ENCODE results near the gene KCNK16. TPM values are rescaled to one million over a fixed set of nuclear protein-coding genes. Genes with fewer than 3 reads are reported as not detected.

KCNK16 gene
- total and polyA plus RNA-seq, 4 donors, result not detected

- Histone ChIP-seq H3K27me3 (ENCODE audit: control insufficient read depth in 3 of 3, insufficient read depth in 3 of 3, low read length in 2 of 3) (no peaks in the 10 kb centered on the region), H3K9me3 (ENCODE audit: control insufficient read depth in 4 of 4, insufficient read depth in 3 of 4, low read length in 3 of 4) (no peaks in the 10 kb centered on the region), H3K4me3 (no peak overlapping the region), H3K36me3 (ENCODE audit: control insufficient read depth in 4 of 4, insufficient read depth in 4 of 4, low read length in 4 of 4) (no peaks in the 10 kb centered on the region), H3K27ac (ENCODE audit: low read depth in 1 of 2, low read length in 1 of 2) (no peak overlapping the region), H3K4me1 (ENCODE audit: control insufficient read depth in 5 of 5, insufficient read depth in 5 of 5, low read length in 5 of 5) (peaks cover 0 to 21% (median 2%) of the 10 kb centered on the region in 5 donors), H3K9ac (ENCODE audit: insufficient read depth in 1 of 2, low read length in 2 of 2) (no peak overlapping the region)
- peak; percentile 72 to 77 (median 74) for DNase-seq
- peak; percentile 51 for ATAC-seq (ENCODE audit: insufficient read depth, low FRiP score)
- TF ChIP-seq CTCF (IDR thresholded peaks at IDR 0.05; ENCODE audit: control extremely low read depth, extremely low read depth), result no peak
- WGBS, 2 donors, result 64 to 82% methylated on average over 18 of the region's 18 CpGs
Observed at GRCh38 chr6:39296745-39297640, 25.5 kb downstream of the KCNK16 start.

GRCh38 chr6:39295611-39296011 lies 26.9 kb downstream of the KCNK16 start:
- Histone ChIP-seq H3K9me3 (ENCODE audit: control insufficient read depth in 4 of 4, insufficient read depth in 3 of 4, low read length in 3 of 4) (no peaks in the 10 kb centered on the region), H3K9ac (ENCODE audit: insufficient read depth in 1 of 2, low read length in 2 of 2) (no peak overlapping the region), H3K4me1 (ENCODE audit: control insufficient read depth in 5 of 5, insufficient read depth in 5 of 5, low read length in 5 of 5) (peaks cover 0 to 21% (median 2%) of the 10 kb centered on the region in 5 donors), H3K27ac (ENCODE audit: low read depth in 1 of 2, low read length in 1 of 2) (no peak overlapping the region), H3K27me3 (ENCODE audit: control insufficient read depth in 3 of 3, insufficient read depth in 3 of 3, low read length in 2 of 3) (peaks cover 0 to 3% (median 0%) of the 10 kb centered on the region in 3 donors), H3K4me3 (no peak overlapping the region), H3K36me3 (ENCODE audit: control insufficient read depth in 4 of 4, insufficient read depth in 4 of 4, low read length in 4 of 4) (no peaks in the 10 kb centered on the region)
- 69 to 86% methylated on average over 5 of the region's 5 CpGs for WGBS, 2 donors
- TF ChIP-seq CTCF (IDR thresholded peaks at IDR 0.05; ENCODE audit: control extremely low read depth, extremely low read depth), result no peak
- peak; percentile 22 to 41 (median 40) for DNase-seq
- ATAC-seq (ENCODE audit: insufficient read depth, low FRiP score), result no peak

- Histone ChIP-seq H3K27ac (ENCODE audit: low read depth in 1 of 2, low read length in 1 of 2) (no peak overlapping the region), H3K36me3 (ENCODE audit: control insufficient read depth in 4 of 4, insufficient read depth in 4 of 4, low read length in 4 of 4) (no peaks in the 10 kb centered on the region), H3K4me1 (ENCODE audit: control insufficient read depth in 5 of 5, insufficient read depth in 5 of 5, low read length in 5 of 5) (peaks cover 0 to 21% (median 2%) of the 10 kb centered on the region in 5 donors), H3K9ac (ENCODE audit: insufficient read depth in 1 of 2, low read length in 2 of 2) (no peak overlapping the region), H3K4me3 (no peak overlapping the region), H3K27me3 (ENCODE audit: control insufficient read depth in 3 of 3, insufficient read depth in 3 of 3, low read length in 2 of 3) (peaks cover 0 to 3% (median 0%) of the 10 kb centered on the region in 3 donors), H3K9me3 (ENCODE audit: control insufficient read depth in 4 of 4, insufficient read depth in 3 of 4, low read length in 3 of 4) (no peaks in the 10 kb centered on the region)
- 71 to 74% methylated on average over 1 of the region's 1 CpG for WGBS, 2 donors
- ATAC-seq (ENCODE audit: insufficient read depth, low FRiP score), result no peak
- no peak for TF ChIP-seq CTCF (IDR thresholded peaks at IDR 0.05; ENCODE audit: control extremely low read depth, extremely low read depth)
- DNase-seq, result no peak
Observed at GRCh38 chr6:39294899-39295298, 27.6 kb downstream of the KCNK16 start.

Measured in lung (tissue), 12 donors.